ENCODE measurements around the gene SREK1. TPM values are rescaled to one million over a fixed set of nuclear protein-coding genes. Genes with fewer than 3 reads are reported as not detected.
A peak's percentile ranks its signal among the peaks of the same experiment; 100 is the strongest.

SREK1 gene
- total RNA-seq, 1 donor from 2014 or later = 65.9 TPM

DNA sequence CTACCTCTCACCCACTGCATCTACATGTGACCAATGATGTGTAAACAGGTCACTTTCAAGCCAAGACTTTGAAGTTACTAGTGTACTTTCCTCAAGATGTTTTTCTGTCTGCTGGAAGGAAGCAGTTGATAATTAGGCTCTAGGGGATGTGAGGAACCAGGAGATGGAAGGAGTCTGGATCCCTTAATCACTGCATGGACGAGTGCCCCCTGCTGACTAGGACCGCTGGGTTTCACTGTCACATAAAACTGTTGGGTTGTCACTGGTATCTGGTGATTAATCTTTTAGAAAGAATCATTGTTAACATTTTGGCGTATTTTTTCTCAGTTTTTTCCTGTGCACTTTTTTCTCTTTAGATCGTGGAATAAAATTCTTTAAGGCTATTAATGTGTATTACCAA is 79.5 kb downstream of the SREK1 start:
- no peak overlapping the region for H3K4me3 ChIP-seq
- ATAC-seq (no peak), DNase-seq (no peak)
- no peak overlapping the region for H3K27ac ChIP-seq
- TF ChIP-seq CTCF (IDR thresholded peaks at IDR 0.05) = peak; percentile 24
- H3K4me1 ChIP-seq = no peaks in the 10 kb centered on the region
- intact Hi-C loops (cut with DNase I) = no loop called here
- no peaks in the 10 kb centered on the region for H3K9me3 ChIP-seq
- no peaks in the 10 kb centered on the region for H3K27me3 ChIP-seq
- H3K36me3 ChIP-seq = no peaks in the 10 kb centered on the region

GRCh38 chr5:66224274-66224673 is 80.2 kb downstream of the SREK1 start:
- no peaks in the 10 kb centered on the region for H3K27me3 ChIP-seq
- intact Hi-C loops (cut with DNase I) = no loop called here
- H3K36me3 ChIP-seq = no peaks in the 10 kb centered on the region
- H3K4me1 ChIP-seq = no peaks in the 10 kb centered on the region
- H3K9me3 ChIP-seq = no peaks in the 10 kb centered on the region
- H3K27ac ChIP-seq = no peak overlapping the region
- DNase-seq (no peak), ATAC-seq (no peak)
- no peak overlapping the region for H3K4me3 ChIP-seq
- TF ChIP-seq CTCF (IDR thresholded peaks at IDR 0.05) = no peak

DNA sequence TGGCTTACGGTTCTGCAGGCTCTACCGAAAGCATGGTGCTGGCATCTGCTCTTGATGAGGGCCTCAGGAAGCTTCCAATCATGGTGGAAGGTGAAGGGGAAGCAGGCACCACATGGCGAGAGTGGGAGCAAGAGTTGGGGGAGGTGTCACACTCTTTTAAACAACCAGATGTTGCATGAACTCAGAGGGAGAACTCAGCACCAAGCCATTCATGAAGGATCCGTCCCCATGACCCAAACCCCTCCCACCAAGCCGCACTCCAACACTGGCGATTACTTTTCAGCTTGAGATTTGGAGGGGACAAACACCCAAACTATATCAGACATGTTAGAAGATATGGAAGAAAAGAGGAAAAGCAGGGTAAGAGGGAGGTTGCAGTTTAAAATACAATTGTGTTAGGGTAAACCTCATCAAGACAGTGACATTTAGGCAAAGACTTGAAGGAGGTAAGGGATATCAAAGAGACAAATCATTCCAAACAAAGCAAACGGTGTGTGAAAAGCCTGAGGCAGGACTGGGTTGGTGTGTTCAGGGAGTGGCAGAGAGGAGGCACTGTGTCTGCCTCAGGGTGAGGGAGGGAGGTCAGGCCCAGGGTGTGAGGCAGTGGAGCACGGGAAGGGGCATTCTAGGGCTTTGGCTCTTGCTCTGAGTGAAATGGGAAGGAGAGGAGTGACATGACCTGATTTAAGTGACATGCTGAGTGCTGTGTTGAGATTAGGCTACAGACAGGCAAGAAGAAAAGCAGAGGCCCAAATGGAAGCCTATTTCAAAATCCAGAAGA is 80.9 kb downstream of the SREK1 start:
- Histone ChIP-seq H3K36me3 (no peaks in the 10 kb centered on the region), H3K27me3 (no peaks in the 10 kb centered on the region), H3K4me1 (no peaks in the 10 kb centered on the region), H3K27ac (no peak overlapping the region), H3K4me3 (no peak overlapping the region), H3K9me3 (no peaks in the 10 kb centered on the region)
- DNase-seq = no peak
- intact Hi-C loops (cut with DNase I) = no loop called here
- no peak for ATAC-seq
- no peak for TF ChIP-seq CTCF (IDR thresholded peaks at IDR 0.05)

DNA sequence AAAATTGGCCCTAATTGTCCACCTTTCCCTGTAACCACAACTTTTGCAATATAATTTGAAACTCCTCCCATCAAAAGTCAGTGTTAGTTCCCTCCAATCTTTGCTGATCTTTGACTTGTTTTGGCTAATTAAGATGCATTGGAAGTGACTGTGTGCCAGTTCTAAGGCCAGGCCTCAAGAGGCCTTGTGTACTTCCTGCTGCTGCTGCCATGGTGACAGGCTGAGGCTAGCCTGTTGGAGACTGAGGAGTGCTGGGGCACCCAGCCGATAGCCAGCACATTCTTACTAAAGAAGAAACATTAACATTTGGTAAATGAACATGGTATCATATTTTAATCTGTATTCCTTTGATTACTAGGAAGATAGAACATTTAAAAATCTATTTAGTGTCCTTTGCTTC is 86.5 kb downstream of the SREK1 start:
- no peaks in the 10 kb centered on the region for H3K36me3 ChIP-seq
- H3K4me1 ChIP-seq = no peaks in the 10 kb centered on the region
- ATAC-seq (no peak), DNase-seq (no peak)
- H3K27ac ChIP-seq = no peak overlapping the region
- H3K27me3 ChIP-seq = no peaks in the 10 kb centered on the region
- H3K4me3 ChIP-seq = no peak overlapping the region
- intact Hi-C loops (cut with DNase I) = no loop called here
- H3K9me3 ChIP-seq = no peaks in the 10 kb centered on the region
- TF ChIP-seq CTCF (IDR thresholded peaks at IDR 0.05) = no peak

GRCh38 chr5:66231508-66231907 is 87.4 kb downstream of the SREK1 start:
- TF ChIP-seq CTCF (IDR thresholded peaks at IDR 0.05) = no peak
- Histone ChIP-seq H3K36me3 (no peaks in the 10 kb centered on the region), H3K4me3 (no peak overlapping the region), H3K27me3 (no peaks in the 10 kb centered on the region), H3K27ac (no peak overlapping the region), H3K4me1 (no peaks in the 10 kb centered on the region), H3K9me3 (no peaks in the 10 kb centered on the region)
- intact Hi-C loops (cut with DNase I) = no loop called here
- DNase-seq (no peak), ATAC-seq (no peak)

DNA sequence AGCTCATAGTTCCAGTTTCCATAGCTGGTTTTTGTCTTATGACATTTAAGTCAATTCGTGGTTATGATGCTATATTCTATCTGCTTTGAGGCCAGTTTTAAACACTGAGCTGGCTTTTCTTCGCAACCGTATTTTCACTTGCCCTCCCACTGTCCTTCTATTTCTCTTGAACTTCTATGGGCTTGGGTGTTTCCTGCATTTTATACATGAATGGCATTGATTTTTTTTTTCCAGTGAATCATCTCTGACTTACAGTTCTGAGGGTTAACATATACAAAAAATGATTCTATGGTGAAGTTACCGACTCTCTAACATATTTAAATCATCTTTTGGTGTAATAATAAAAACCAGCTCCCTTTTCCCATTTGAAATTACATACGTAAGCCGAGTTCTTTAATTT is 88.2 kb downstream of the SREK1 start:
- no peaks in the 10 kb centered on the region for H3K9me3 ChIP-seq
- DNase-seq (no peak), ATAC-seq (no peak)
- TF ChIP-seq CTCF (IDR thresholded peaks at IDR 0.05) = no peak
- H3K27ac ChIP-seq = no peak overlapping the region
- no peak overlapping the region for H3K4me3 ChIP-seq
- H3K4me1 ChIP-seq = no peaks in the 10 kb centered on the region
- no peaks in the 10 kb centered on the region for H3K27me3 ChIP-seq
- H3K36me3 ChIP-seq = no peaks in the 10 kb centered on the region
- intact Hi-C loops (cut with DNase I) = no loop called here
